HUES48 (cell line): ENCODE results near the gene CSTPP1.

Experiments
- H3K27ac ChIP-seq: one replicate; pipeline ENCODE4 v1.7.0; 2013; ENCODE audit warnings: low read depth, low read length, inconsistent platforms
- H3K27me3 ChIP-seq: 2 replicates; pipeline ENCODE4 v1.6.1; 2013; ENCODE audit warnings: mild to moderate bottlenecking, low read length; ENCODE audit not compliant: control insufficient read depth, insufficient read depth
- H3K36me3 ChIP-seq: 2 replicates; pipeline ENCODE4 v1.6.1; 2013; ENCODE audit warnings: low read length; ENCODE audit not compliant: control insufficient read depth, insufficient read depth
- H3K4me1 ChIP-seq: 2 replicates; pipeline ENCODE4 v1.6.1; 2013; ENCODE audit warnings: mild to moderate bottlenecking, low read length; ENCODE audit not compliant: control insufficient read depth, insufficient read depth
- H3K4me3 ChIP-seq: 2 replicates; pipeline ENCODE4 v1.5.1; 2013; ENCODE audit warnings: mild to moderate bottlenecking, low read depth, low read length
- H3K9ac ChIP-seq: 2 replicates; pipeline ENCODE4 v1.6.1; 2013; ENCODE audit warnings: mild to moderate bottlenecking, low read depth, low read length, moderate library complexity
- H3K9me3 ChIP-seq: 2 replicates; pipeline ENCODE4 v1.6.1; 2013; ENCODE audit warnings: low read length; ENCODE audit not compliant: control insufficient read depth, insufficient read depth

The CSTPP1 gene

DNA sequence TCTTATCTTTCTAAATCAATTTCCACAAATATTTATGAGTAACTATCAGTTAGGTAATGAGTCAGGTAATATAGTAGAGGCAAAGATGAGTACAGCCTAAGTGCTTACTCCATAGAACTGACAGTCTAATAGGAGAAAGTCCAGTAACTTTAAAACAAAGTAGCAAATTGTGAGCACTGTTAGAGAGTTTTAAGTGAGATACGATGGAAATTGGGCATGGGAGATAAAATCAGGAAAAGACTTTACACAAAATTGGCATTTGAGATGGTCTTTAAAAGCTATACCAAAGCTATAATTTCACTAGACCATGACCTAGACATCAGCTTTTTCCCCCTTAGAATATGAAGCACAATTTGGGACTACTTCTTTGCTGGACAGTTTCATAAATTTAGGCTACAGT lies 113.7 kb downstream of the CSTPP1 start:
- Histone ChIP-seq H3K27ac (no peak overlapping the region), H3K4me1 (peaks cover 8% of the 10 kb centered on the region; the same call in 1 of the 2 replicates)

DNA sequence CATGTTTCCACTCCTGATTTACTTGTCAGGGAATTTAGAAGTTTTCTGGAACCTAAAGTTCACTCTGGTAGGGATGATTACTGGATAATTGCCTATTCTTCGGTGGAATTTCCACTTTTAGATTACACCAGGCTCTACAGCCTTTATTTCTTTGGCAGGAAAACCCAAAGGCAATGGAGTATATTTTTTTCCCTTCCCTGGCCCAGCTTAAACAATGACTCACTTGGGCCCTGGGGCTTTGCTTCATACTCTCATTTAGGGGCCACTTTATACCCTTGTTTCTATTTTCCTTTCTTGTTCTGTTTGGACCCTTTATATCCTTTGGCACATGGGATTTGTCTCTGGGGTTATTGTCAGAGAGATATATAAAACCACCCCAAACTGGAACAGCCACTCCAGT lies 114.7 kb downstream of the CSTPP1 start:
- Histone ChIP-seq H3K27me3 (no peaks in the 10 kb centered on the region), H3K36me3 (no peaks in the 10 kb centered on the region), H3K4me3 (no peak overlapping the region), H3K9ac (no peak overlapping the region), H3K27ac (no peak overlapping the region), H3K4me1 (peaks cover 13% of the 10 kb centered on the region), H3K9me3 (no peaks in the 10 kb centered on the region)

More for the DNA sequence above, 113.7 kb downstream of the CSTPP1 start:
- Histone ChIP-seq H3K9ac (no peak overlapping the region), H3K4me3 (no peak overlapping the region), H3K27me3 (no peaks in the 10 kb centered on the region), H3K36me3 (no peaks in the 10 kb centered on the region), H3K9me3 (no peaks in the 10 kb centered on the region)

DNA sequence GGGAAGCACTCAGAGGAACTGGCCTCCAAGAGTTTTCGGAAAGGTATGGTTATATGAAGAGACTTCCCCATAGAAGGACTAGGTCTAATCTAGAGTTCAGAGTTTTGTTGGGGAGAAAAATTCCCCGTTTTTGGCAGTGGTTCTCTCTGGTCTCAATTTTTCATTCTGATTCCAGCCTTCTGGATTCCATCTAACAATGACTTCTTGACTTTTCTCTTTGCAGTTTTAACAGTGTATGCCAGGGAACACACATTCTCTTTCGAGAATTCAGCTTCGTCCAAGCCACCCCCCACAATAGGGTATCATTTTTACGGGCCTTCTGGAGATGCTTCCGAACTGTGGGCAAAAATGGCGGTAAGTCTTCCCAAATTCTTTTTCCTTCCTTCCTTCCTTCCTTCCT lies 115.6 kb downstream of the CSTPP1 start:
- Histone ChIP-seq H3K36me3 (no peaks in the 10 kb centered on the region), H3K27me3 (no peaks in the 10 kb centered on the region), H3K4me1 (peaks cover 23% of the 10 kb centered on the region), H3K27ac (no peak overlapping the region), H3K9ac (no peak overlapping the region), H3K9me3 (no peaks in the 10 kb centered on the region), H3K4me3 (no peak overlapping the region)

DNA sequence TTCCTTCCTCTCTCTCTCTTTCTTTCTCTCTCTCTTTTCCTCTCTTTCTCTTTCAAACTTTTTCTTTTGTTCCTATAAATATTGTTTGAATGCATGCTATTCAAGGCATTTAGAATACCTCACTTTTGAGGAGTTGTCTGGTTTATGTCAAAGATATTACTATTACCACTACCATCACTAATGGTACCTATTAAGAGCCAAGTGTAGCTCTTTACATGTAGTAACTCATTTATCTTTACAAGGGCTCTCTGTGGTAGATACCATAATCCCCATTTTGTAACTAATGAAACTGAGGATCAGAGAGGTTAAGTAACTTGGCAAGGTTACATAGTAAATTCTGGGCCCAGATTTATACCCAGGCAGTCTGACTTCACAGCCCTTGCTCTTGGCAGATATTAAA lies 116.0 kb downstream of the CSTPP1 start:
- H3K36me3 ChIP-seq: no peaks in the 10 kb centered on the region
- no peak overlapping the region for H3K4me3 ChIP-seq
- H3K4me1 ChIP-seq: peaks cover 27% of the 10 kb centered on the region
- H3K9ac ChIP-seq: no peak overlapping the region
- H3K9me3 ChIP-seq: no peaks in the 10 kb centered on the region
- no peak overlapping the region for H3K27ac ChIP-seq
- H3K27me3 ChIP-seq: no peaks in the 10 kb centered on the region

DNA sequence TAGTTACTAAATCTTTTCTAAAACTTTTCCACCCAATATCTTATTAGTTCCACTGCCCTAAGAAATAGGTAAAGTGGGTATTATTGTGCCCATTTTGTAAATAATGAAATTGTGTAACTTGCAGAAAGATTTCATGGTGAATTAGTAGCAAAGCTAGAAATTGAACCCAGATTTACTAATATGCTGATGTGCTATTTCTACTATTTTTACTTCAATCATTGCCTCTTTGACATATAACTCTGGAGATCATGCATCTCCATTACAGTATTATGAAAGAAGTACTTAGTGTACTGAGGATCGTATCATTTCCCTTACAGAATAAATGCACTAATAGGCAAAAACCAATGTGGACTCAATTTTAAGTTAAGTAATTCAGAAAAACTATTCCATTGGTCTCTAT lies 119.0 kb downstream of the CSTPP1 start:
- no peak overlapping the region for H3K9ac ChIP-seq
- no peak overlapping the region for H3K4me3 ChIP-seq
- H3K27me3 ChIP-seq: no peaks in the 10 kb centered on the region
- no peaks in the 10 kb centered on the region for H3K9me3 ChIP-seq
- H3K4me1 ChIP-seq: peaks cover 29% of the 10 kb centered on the region
- no peaks in the 10 kb centered on the region for H3K36me3 ChIP-seq
- no peak overlapping the region for H3K27ac ChIP-seq

DNA sequence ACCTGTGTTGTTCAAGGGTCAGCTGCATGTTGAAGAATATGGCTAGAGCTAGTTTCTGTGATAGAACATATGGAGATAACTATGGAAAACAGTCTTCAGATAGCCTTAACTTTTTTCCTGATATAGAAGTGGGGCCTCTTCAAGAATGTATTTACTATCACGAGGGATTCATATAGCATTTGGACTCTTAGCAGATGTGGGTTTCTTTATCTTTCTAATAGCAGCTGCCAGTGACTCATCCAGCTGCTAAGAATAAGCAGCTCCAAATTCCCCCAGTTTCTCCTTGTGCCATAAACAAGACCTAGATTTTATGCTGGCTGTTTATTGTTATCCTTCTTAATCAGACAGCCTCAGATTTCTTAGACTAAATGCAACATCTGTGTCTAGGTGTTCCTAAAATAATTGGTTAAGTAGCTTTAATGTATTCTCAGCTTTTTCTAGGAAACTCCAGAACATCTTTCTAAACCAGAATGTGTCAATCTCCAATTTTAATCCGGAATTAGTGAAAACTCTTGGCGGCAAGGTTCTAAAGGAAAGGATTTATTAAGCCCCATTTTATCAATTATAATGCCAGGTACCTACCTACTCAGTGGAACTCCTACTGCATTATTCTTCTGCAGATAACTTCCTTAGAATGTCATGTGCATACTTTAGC lies 119.8 kb downstream of the CSTPP1 start:
- Histone ChIP-seq H3K9ac (no peak overlapping the region), H3K27me3 (no peaks in the 10 kb centered on the region), H3K4me3 (no peak overlapping the region), H3K9me3 (no peaks in the 10 kb centered on the region), H3K27ac (peak overlapping the region; percentile 71), H3K36me3 (no peaks in the 10 kb centered on the region), H3K4me1 (peaks cover 31% of the 10 kb centered on the region)

DNA sequence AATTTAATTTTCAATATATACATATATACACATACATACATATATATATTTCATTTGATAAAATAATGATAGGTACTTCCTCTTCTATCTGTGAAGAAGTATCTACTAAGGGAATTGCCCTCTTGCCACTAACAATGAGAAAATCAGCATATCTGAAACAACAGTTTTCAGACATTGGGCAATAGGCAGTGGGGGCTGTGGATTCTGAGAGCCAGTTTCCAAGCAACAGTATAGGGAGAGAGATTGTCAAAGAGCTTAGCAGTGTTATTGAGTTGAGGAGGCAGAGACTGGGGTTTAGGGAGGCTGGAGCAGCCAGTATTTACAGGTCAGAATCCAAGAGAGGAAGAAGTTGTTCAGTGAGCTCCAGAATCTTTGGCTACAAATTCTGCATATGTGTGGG lies 120.8 kb downstream of the CSTPP1 start:
- H3K27ac ChIP-seq: peak overlapping the region; percentile 71
- no peaks in the 10 kb centered on the region for H3K27me3 ChIP-seq
- H3K4me1 ChIP-seq: peaks cover 41% of the 10 kb centered on the region
- no peaks in the 10 kb centered on the region for H3K9me3 ChIP-seq
- no peaks in the 10 kb centered on the region for H3K36me3 ChIP-seq
- H3K9ac ChIP-seq: no peak overlapping the region
- no peak overlapping the region for H3K4me3 ChIP-seq

DNA sequence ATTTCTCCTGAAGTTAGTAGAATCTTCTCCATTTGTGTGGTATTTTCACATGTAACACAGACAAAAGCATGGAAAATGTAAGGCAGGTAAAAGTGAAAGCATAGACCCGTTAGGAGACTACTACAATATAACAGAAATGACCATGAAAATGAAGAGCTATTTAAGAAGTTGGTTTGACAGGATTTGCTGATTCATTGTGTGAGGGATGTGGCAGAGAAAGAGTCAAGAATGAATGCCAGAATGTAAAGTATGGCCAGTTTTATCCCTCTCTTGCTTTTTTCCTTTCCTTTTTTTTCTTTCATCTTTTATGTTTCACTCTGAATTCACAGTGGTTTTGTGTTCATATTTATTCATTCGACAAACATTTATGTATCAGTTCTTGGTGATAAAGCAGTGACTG lies 124.2 kb downstream of the CSTPP1 start:
- H3K27me3 ChIP-seq: no peaks in the 10 kb centered on the region
- H3K4me3 ChIP-seq: no peak overlapping the region
- H3K9ac ChIP-seq: peak overlapping the region; percentile 15; the same call in 1 of the 2 replicates
- peak overlapping the region; percentile 57 for H3K27ac ChIP-seq
- H3K36me3 ChIP-seq: no peaks in the 10 kb centered on the region
- no peaks in the 10 kb centered on the region for H3K9me3 ChIP-seq
- H3K4me1 ChIP-seq: peaks cover 46% of the 10 kb centered on the region

DNA sequence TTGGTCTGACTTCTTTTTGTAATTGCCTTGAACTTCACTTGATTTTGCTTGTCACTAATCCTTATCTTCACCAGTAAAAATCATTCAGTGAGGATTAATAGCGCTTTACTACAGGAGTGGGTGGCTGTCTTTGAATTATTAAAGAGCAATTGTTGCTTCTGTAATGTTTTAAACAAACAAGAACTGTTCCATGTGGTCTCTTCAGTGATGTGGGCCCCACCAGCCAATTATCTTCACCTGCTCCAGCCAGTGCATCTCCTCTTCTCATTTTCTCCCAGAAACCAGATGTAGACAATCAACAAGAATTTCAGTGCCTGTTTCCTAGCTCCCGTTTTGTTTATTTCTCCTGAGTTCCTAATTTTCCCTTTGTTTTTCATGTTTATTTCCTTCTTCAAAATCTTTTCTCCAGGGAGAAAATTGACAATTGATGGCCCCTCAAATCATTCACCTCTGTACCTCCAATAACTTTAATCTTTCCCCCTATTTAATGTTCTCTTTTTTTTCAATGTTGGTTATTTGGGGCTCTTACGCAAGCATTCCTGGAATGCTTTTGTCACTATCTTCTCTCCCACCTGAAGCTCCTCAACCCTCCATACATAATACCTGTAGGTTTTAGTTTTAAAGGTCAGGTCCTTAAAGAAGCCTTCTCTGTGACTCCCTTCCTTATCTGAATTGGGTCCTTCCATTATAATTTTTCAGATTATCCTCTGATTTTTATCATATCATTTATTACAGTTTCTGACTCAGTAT lies 125.0 kb downstream of the CSTPP1 start:
- peak overlapping the region; percentile 15; the same call in 1 of the 2 replicates for H3K9ac ChIP-seq
- H3K9me3 ChIP-seq: no peaks in the 10 kb centered on the region
- H3K27me3 ChIP-seq: no peaks in the 10 kb centered on the region
- H3K27ac ChIP-seq: peak overlapping the region; percentile 57
- peaks cover 38% of the 10 kb centered on the region for H3K4me1 ChIP-seq
- H3K36me3 ChIP-seq: no peaks in the 10 kb centered on the region
- peak overlapping the region; percentile 0; the same call in 1 of the 2 replicates for H3K4me3 ChIP-seq

DNA sequence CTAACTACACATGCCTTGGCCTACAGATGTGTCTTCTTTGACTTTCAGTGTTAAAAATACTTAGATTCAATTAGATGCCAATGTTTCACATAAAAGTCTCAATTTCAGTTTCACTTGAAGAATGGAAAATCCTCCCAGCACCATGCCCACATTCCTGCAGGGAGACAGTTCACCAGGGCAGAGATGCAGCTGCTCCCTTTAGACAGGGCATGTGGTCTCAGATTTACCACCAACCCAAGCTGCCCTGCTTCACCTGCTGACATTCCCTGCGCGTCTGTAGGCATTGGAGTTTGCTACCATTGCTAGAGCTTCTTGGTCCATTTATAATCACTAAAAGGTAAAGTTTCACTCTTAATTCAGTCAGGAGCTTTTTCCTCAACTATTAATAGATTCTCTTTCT lies 126.2 kb downstream of the CSTPP1 start:
- H3K4me1 ChIP-seq: peaks cover 38% of the 10 kb centered on the region
- H3K9ac ChIP-seq: no peak overlapping the region
- H3K4me3 ChIP-seq: no peak overlapping the region
- no peaks in the 10 kb centered on the region for H3K9me3 ChIP-seq
- H3K36me3 ChIP-seq: no peaks in the 10 kb centered on the region
- no peak overlapping the region for H3K27ac ChIP-seq
- no peaks in the 10 kb centered on the region for H3K27me3 ChIP-seq

DNA sequence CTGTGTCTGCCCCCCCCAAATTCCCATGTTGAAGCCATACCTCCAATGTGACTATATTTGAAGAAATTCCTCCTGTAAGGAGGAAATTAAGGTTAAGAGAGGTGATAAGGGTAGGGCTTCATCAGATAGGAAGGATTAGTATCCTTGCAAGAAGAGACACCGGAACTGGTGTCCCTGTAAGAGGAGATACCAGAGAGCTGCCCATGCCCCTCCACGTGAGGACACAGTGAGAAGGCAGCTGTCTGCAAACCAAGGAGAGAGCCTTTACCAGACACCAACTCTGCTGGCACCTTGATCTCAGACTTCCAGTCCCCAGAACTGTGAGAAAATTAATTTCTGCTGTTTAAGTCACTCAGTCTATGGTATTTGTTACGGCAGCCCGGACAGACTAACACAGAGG lies 130.8 kb downstream of the CSTPP1 start:
- Histone ChIP-seq H3K27ac (peak overlapping the region; percentile 21), H3K36me3 (no peaks in the 10 kb centered on the region), H3K4me1 (peaks cover 36% of the 10 kb centered on the region), H3K4me3 (no peak overlapping the region), H3K9me3 (no peaks in the 10 kb centered on the region), H3K27me3 (no peaks in the 10 kb centered on the region), H3K9ac (no peak overlapping the region)
